Measurements from ENCODE around the gene PMVK.
"Not testable (repeated sequence)": the region's sequence is repeated elsewhere in the genome, so short reads cannot be mapped to it uniquely, and the experiment has no call there.

PMVK gene

DNA sequence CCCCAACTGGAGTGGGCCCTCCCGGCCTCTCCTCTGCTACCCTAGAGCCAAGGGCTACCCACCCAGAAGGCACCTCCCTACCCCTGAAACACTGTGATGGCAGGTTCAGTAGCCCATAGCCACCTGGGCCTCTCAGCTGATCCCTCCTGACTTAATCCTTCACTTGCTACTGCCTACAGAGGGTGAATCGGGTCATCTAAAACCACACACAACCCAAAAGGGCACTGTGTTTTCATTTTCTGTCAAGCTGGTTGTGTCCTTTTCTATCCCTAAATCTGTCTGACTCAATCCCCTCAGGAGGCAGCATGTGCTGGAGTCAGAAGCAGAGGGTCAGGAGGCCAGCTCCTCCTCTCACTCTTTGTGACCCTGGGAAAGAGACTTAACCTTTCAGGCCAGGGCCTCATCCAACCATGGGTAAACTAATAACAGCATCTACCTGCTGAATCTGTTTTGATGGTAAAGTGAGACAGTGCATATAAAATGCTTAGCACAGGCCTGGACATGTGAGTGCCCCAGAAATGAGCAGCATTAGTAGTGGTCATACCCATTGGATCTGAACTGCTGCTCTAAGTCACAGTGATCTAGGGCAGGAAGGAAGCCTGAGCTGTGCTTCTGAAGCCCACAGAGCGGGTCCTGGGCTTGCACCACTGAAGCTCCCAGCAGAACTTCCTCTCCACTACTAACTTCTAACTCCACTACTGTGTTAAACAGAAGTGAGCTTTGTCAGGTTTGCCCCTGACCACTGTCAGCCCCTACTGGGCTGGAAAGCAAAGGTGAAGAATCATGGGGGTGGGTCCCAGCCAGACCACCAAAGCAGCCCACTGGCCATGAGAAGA is 11.0 kb downstream of the PMVK start:
- Histone ChIP-seq H3K4me3 (no peak overlapping the region), H3K9me3 (ENCODE audit: low read depth, low read length) (no peaks in the 10 kb centered on the region), H3K27ac (no peak overlapping the region), H3K9ac (ENCODE audit: insufficient read length) (no peak overlapping the region), H3K36me3 (ENCODE audit: insufficient read depth, low read length) (peaks cover 36% of the 10 kb centered on the region; the same call in 1 of the 2 replicates)
- no peak for DNase-seq (ENCODE audit: low read depth, low spot score)
- TF ChIP-seq EZH2 (IDR thresholded peaks at IDR 0.05) (no peak), FOXP2 (optimal IDR thresholded peaks at IDR 0.05; ENCODE audit: control extremely low read depth, extremely low read length, insufficient read depth) (no peak), POLR2AphosphoS5 (IDR thresholded peaks at IDR 0.05; ENCODE audit: borderline replicate concordance, low read depth, low read length) (no peak)

GRCh38 chr1:154923695-154924094 is 12.8 kb downstream of the PMVK start:
- no peak for DNase-seq (ENCODE audit: low read depth, low spot score)
- Histone ChIP-seq H3K9ac (ENCODE audit: insufficient read length) (no peak overlapping the region), H3K27ac (no peak overlapping the region), H3K36me3 (ENCODE audit: insufficient read depth, low read length) (peaks cover 31% of the 10 kb centered on the region; the same call in 1 of the 2 replicates), H3K9me3 (ENCODE audit: low read depth, low read length) (no peaks in the 10 kb centered on the region), H3K4me3 (no peak overlapping the region)
- TF ChIP-seq POLR2AphosphoS5 (IDR thresholded peaks at IDR 0.05; ENCODE audit: borderline replicate concordance, low read depth, low read length) = no peak
- no peak for TF ChIP-seq FOXP2 (optimal IDR thresholded peaks at IDR 0.05; ENCODE audit: control extremely low read depth, extremely low read length, insufficient read depth)
- TF ChIP-seq EZH2 (IDR thresholded peaks at IDR 0.05) = no peak

DNA sequence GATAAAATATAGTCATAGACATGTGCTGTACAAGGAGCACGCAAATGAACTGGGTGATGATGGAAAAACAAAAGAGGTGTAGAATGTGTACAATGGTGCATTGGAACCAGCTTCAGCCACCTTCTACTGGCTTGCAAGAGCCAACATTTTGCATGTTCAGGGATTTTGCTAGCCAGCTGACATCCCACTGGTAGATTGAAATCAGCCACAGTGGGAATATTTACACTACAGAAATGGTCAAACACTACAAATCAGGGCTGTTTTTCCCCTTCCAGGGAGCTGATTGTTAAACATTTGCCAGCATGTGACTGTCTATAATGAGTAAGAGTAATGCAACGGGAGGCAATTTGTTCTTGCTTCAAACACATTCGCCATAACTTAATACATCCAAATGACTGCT is 23.2 kb downstream of the PMVK start:
- H3K36me3 ChIP-seq (ENCODE audit: insufficient read depth, low read length) = no peaks in the 10 kb centered on the region
- no peak overlapping the region for H3K9ac ChIP-seq (ENCODE audit: insufficient read length)
- H3K9me3 ChIP-seq (ENCODE audit: low read depth, low read length) = no peaks in the 10 kb centered on the region
- H3K4me3 ChIP-seq = no peak overlapping the region
- DNase-seq (ENCODE audit: low read depth, low spot score) = no peak
- TF ChIP-seq POLR2AphosphoS5 (IDR thresholded peaks at IDR 0.05; ENCODE audit: borderline replicate concordance, low read depth, low read length) (no peak), FOXP2 (optimal IDR thresholded peaks at IDR 0.05; ENCODE audit: control extremely low read depth, extremely low read length, insufficient read depth) (no peak), EZH2 (IDR thresholded peaks at IDR 0.05) (no peak)
- no peak overlapping the region for H3K27ac ChIP-seq

DNA sequence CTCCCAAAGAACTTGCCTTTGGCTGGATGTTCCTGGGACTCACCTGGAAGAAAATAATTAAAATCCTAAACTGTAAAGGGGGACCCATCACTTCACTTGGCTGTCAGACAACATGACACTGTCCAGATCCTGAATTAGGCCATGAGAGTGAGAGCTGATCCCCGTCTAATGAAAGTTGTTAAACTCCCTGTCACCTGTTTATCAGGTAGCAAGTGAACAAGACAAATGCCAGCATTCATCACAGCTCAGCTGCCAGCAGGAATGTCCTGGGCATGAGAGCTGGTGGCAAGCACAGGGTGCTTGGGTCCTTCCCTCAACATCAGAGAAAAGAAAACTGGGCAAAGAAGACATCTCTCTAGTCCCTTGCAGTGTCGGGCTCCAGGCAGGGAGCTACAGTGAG is 23.8 kb downstream of the PMVK start:
- H3K27ac ChIP-seq = no peak overlapping the region
- H3K36me3 ChIP-seq (ENCODE audit: insufficient read depth, low read length) = no peaks in the 10 kb centered on the region
- DNase-seq (ENCODE audit: low read depth, low spot score) = no peak
- TF ChIP-seq FOXP2 (optimal IDR thresholded peaks at IDR 0.05; ENCODE audit: control extremely low read depth, extremely low read length, insufficient read depth) (no peak), POLR2AphosphoS5 (IDR thresholded peaks at IDR 0.05; ENCODE audit: borderline replicate concordance, low read depth, low read length) (no peak)
- no peaks in the 10 kb centered on the region for H3K9me3 ChIP-seq (ENCODE audit: low read depth, low read length)
- no peak overlapping the region for H3K9ac ChIP-seq (ENCODE audit: insufficient read length)
- no peak overlapping the region for H3K4me3 ChIP-seq

DNA sequence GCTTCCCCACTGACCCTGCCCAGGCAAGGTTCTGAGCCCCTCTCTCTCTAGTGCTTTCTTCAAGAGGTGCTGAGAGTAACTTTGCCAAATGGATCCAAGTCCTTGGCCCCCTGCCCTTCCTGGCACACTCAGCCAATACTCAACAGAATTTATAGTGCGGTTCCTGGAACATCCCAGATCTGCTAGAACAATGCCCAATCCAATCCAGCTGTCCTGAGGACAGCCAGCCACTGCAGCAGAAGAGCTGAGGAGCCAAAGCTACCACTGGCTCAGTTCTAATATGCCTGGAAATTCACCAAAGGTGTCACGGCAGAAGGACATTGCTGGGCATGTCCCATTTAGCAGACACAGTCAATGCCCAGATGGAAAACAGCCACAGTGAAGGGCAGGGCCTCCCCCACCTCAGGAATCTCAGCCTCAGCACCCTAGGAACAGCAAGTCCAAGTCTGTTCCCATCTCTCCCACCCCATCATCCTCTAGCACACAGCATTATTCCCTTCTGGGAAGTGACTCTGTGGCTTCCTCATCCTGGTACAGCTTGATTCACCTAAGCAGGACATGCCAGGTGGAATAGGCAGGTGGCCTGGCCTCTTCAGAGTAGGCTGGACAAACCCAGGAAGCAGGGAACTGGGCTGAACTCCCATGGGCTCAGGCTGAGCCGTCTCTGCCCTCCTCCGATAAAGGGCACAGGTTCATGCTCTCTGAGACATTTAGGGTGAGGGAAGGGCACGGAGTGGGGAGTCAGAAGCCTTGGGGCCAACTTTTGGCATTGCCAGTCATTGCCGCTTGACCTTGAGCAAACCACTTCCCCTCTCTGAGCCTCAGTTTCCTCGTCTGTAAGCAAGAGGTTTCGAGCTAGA is 24.6 kb downstream of the PMVK start:
- Histone ChIP-seq H3K9me3 (ENCODE audit: low read depth, low read length) (no peaks in the 10 kb centered on the region), H3K4me3 (no peak overlapping the region), H3K36me3 (ENCODE audit: insufficient read depth, low read length) (no peaks in the 10 kb centered on the region), H3K9ac (ENCODE audit: insufficient read length) (no peak overlapping the region), H3K27ac (no peak overlapping the region)
- no peak for DNase-seq (ENCODE audit: low read depth, low spot score)
- no peak for TF ChIP-seq FOXP2 (optimal IDR thresholded peaks at IDR 0.05; ENCODE audit: control extremely low read depth, extremely low read length, insufficient read depth)
- TF ChIP-seq POLR2AphosphoS5 (IDR thresholded peaks at IDR 0.05; ENCODE audit: borderline replicate concordance, low read depth, low read length) = no peak
- no peak for TF ChIP-seq EZH2 (IDR thresholded peaks at IDR 0.05)

DNA sequence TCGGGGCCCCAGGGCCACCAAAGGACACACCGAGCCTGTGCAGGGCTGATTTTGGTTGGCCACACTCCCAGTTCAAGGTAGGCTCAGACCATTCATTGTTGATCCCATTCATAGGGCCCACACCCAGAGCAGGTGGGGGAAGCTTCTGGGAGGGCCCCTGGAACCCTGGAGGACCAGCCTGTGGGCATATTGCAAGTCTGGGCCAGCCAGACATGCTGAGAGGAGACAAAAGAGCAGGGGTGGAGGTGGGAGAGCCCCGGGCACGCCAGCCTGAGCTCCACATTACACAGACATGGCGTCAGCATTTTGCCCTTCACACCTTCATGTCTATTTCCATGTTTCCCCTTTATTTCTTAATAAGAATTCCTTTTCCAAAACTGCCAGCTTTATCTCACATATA is 25.7 kb downstream of the PMVK start:
- no peaks in the 10 kb centered on the region for H3K36me3 ChIP-seq (ENCODE audit: insufficient read depth, low read length)

GRCh38 chr1:154908937-154909336 is 27.6 kb downstream of the PMVK start:
- DNase-seq (ENCODE audit: low read depth, low spot score) = no peak
- Histone ChIP-seq H3K9ac (ENCODE audit: insufficient read length) (no peak overlapping the region), H3K27ac (no peak overlapping the region), H3K9me3 (ENCODE audit: low read depth, low read length) (no peaks in the 10 kb centered on the region), H3K4me3 (no peak overlapping the region), H3K36me3 (ENCODE audit: insufficient read depth, low read length) (no peaks in the 10 kb centered on the region)
- TF ChIP-seq POLR2AphosphoS5 (IDR thresholded peaks at IDR 0.05; ENCODE audit: borderline replicate concordance, low read depth, low read length) (no peak), FOXP2 (optimal IDR thresholded peaks at IDR 0.05; ENCODE audit: control extremely low read depth, extremely low read length, insufficient read depth) (no peak), EZH2 (IDR thresholded peaks at IDR 0.05) (no peak)

More for the DNA sequence above, 25.7 kb downstream of the PMVK start:
- Histone ChIP-seq H3K9me3 (ENCODE audit: low read depth, low read length) (no peaks in the 10 kb centered on the region), H3K9ac (ENCODE audit: insufficient read length) (no peak overlapping the region), H3K27ac (no peak overlapping the region), H3K4me3 (no peak overlapping the region)
- no peak for TF ChIP-seq FOXP2 (optimal IDR thresholded peaks at IDR 0.05; ENCODE audit: control extremely low read depth, extremely low read length, insufficient read depth)
- TF ChIP-seq POLR2AphosphoS5 (IDR thresholded peaks at IDR 0.05; ENCODE audit: borderline replicate concordance, low read depth, low read length) = no peak
- TF ChIP-seq EZH2 (IDR thresholded peaks at IDR 0.05) = no peak
- no peak for DNase-seq (ENCODE audit: low read depth, low spot score)

DNA sequence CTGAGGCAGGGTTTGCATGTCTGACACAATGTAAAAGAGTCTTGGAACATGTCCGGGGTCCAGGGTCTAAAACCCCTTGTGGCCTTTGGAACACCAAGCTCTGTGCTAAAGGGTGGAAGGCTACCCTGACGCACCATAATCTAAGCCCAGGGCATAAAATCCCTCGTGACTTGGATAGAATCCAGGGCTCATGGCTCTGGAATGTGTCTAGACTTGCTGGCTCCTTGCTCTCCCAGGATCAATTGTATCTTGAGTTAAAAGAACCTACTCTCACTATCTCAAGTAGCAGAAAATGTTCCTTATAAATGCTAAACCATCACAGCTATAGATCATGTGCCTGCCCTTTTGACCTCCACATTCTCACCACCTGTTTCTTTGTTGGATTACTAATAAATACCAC is 28.4 kb downstream of the PMVK start:
- not testable (repeated sequence) for H3K9ac ChIP-seq (ENCODE audit: insufficient read length); DNase-seq (ENCODE audit: low read depth, low spot score); H3K36me3 ChIP-seq (ENCODE audit: insufficient read depth, low read length); H3K4me3 ChIP-seq; H3K27ac ChIP-seq; H3K9me3 ChIP-seq (ENCODE audit: low read depth, low read length)
